Vagina (tissue), 2 donors: Measurements from ENCODE around the gene SOS2.

ENCODE experiments used
- POLR2A ChIP-seq, 2 donors: fragments of 450-650 bp; IDR thresholded peaks; one replicate each; pipeline ENCODE4 v1.6.1; 2017; ENCODE audit warnings: antibody characterized with exemption in 2 of 2, mild to moderate bottlenecking in 2 of 2, moderate library complexity in 2 of 2
- TF ChIP-seq, protein P1 (sequence below), 3 experiments: fragments of 450-650 bp in 2 of 3; fragments of 200-600 bp in 1 of 3; sonication (generic) in 1 of 3; IDR thresholded peaks; one replicate each; pipeline ENCODE4 v1.5.1; 2017 to 2019; ENCODE audit warnings: antibody characterized with exemption in 3 of 3, mild to moderate bottlenecking in 2 of 3, moderate library complexity in 2 of 3

DNA sequence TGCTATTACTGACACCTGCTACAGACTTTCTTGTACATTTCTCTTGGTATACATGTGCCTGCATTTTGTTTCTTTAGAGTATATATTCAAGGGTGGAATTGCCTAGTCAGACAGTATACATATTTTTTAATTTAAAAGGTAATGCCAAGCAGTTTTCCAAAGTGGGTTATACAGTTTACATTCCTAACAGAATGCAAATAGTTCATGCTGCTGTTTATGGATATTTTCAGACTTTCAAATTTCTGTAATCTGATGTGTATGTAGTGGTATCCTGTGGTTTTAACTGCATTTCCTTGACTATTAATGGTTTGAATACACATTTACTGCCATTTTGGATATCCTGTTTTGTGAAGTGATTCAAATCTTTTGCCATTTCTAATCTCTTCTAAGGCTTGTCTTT, 59.5 kb downstream of the SOS2 start:
- TF ChIP-seq, protein P1, sequence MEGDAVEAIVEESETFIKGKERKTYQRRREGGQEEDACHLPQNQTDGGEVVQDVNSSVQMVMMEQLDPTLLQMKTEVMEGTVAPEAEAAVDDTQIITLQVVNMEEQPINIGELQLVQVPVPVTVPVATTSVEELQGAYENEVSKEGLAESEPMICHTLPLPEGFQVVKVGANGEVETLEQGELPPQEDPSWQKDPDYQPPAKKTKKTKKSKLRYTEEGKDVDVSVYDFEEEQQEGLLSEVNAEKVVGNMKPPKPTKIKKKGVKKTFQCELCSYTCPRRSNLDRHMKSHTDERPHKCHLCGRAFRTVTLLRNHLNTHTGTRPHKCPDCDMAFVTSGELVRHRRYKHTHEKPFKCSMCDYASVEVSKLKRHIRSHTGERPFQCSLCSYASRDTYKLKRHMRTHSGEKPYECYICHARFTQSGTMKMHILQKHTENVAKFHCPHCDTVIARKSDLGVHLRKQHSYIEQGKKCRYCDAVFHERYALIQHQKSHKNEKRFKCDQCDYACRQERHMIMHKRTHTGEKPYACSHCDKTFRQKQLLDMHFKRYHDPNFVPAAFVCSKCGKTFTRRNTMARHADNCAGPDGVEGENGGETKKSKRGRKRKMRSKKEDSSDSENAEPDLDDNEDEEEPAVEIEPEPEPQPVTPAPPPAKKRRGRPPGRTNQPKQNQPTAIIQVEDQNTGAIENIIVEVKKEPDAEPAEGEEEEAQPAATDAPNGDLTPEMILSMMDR (IDR thresholded peaks at IDR 0.05), result no peak
- TF ChIP-seq POLR2A (IDR thresholded peaks at IDR 0.05), result no peak
